Muscle layer of duodenum (tissue), 2 donors: Measurements from ENCODE around the gene THBS4.

Experiments
- H3K27ac ChIP-seq: one replicate; pipeline ENCODE4 v1.7.0; 2013; ENCODE audit warnings: mild to moderate bottlenecking, low read length
- H3K27me3 ChIP-seq: one replicate; pipeline ENCODE4 v1.7.0; 2013; ENCODE audit warnings: low read depth, mild to moderate bottlenecking, control low read depth, low read length
- H3K36me3 ChIP-seq, 2 donors: one replicate each; pipeline ENCODE4 v1.7.0; 2013; ENCODE audit warnings: low read length in 2 of 2, control low read depth in 1 of 2, mild to moderate bottlenecking in 1 of 2; ENCODE audit not compliant: insufficient read depth in 2 of 2, control insufficient read depth in 1 of 2
- H3K4me1 ChIP-seq, 2 donors: one replicate each; pipeline ENCODE4 v1.7.0; 2013; ENCODE audit warnings: low read length in 2 of 2, mild to moderate bottlenecking in 2 of 2, control low read depth in 1 of 2, moderate library complexity in 1 of 2; ENCODE audit not compliant: insufficient read depth in 2 of 2, control insufficient read depth in 1 of 2
- H3K4me3 ChIP-seq, 2 donors: one replicate each; pipeline ENCODE4 v1.7.0; 2013; ENCODE audit warnings: low read length in 2 of 2, low read depth in 1 of 2, mild to moderate bottlenecking in 1 of 2
- H3K9me3 ChIP-seq, 2 donors: one replicate each; pipeline ENCODE4 v1.7.0; 2013; ENCODE audit warnings: low read length in 2 of 2, control low read depth in 1 of 2, mild to moderate bottlenecking in 1 of 2; ENCODE audit not compliant: control insufficient read depth in 1 of 2
- donor health status: healthy.

THBS4 gene

GRCh38 chr5:80068246-80068636 lies 33.1 kb downstream of the THBS4 start:
- no peaks in the 10 kb centered on the region for H3K4me1 ChIP-seq
- H3K4me3 ChIP-seq, result no peak overlapping the region
- no peaks in the 10 kb centered on the region for H3K27me3 ChIP-seq
- H3K27ac ChIP-seq, result no peak overlapping the region
- H3K9me3 ChIP-seq, result no peaks in the 10 kb centered on the region
- H3K36me3 ChIP-seq, result no peaks in the 10 kb centered on the region

GRCh38 chr5:80068775-80069174 lies 33.6 kb downstream of the THBS4 start:
- H3K27me3 ChIP-seq, result no peaks in the 10 kb centered on the region
- no peaks in the 10 kb centered on the region for H3K9me3 ChIP-seq
- no peaks in the 10 kb centered on the region for H3K4me1 ChIP-seq
- no peak overlapping the region for H3K4me3 ChIP-seq
- H3K36me3 ChIP-seq, result no peaks in the 10 kb centered on the region
- no peak overlapping the region for H3K27ac ChIP-seq

DNA sequence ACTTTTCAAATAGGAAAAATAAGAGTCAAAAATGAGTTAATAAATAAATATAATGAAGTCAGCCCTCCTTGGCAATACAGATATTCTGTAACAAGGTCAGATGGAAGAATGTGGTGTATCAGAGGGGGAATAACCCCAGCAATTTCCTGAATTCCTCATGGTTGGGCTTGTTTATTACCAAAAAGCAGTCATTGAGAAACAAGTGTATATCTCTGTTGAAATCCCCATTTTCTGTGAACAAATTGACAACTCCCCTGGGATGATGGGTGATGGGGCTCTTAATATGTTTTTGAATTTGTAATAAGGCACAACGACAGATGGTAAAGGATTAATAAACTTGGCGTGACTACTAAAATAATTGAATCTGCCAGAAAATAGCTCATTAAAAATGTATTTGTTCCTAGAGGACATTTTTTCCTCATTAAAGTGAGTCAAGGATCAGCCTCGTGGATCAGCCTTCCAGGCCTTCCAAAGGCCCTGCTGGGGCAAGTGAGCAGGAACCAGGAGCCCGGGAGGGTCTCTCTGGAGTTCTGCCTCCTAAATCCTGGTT lies 34.2 kb downstream of the THBS4 start:
- Histone ChIP-seq H3K4me3 (no peak overlapping the region), H3K36me3 (no peaks in the 10 kb centered on the region), H3K9me3 (no peaks in the 10 kb centered on the region), H3K4me1 (no peaks in the 10 kb centered on the region), H3K27me3 (no peaks in the 10 kb centered on the region), H3K27ac (no peak overlapping the region)

GRCh38 chr5:80069918-80070318 lies 34.8 kb downstream of the THBS4 start:
- Histone ChIP-seq H3K27me3 (no peaks in the 10 kb centered on the region), H3K4me1 (no peaks in the 10 kb centered on the region), H3K36me3 (no peaks in the 10 kb centered on the region), H3K4me3 (no peak overlapping the region), H3K9me3 (no peaks in the 10 kb centered on the region), H3K27ac (no peak overlapping the region)

DNA sequence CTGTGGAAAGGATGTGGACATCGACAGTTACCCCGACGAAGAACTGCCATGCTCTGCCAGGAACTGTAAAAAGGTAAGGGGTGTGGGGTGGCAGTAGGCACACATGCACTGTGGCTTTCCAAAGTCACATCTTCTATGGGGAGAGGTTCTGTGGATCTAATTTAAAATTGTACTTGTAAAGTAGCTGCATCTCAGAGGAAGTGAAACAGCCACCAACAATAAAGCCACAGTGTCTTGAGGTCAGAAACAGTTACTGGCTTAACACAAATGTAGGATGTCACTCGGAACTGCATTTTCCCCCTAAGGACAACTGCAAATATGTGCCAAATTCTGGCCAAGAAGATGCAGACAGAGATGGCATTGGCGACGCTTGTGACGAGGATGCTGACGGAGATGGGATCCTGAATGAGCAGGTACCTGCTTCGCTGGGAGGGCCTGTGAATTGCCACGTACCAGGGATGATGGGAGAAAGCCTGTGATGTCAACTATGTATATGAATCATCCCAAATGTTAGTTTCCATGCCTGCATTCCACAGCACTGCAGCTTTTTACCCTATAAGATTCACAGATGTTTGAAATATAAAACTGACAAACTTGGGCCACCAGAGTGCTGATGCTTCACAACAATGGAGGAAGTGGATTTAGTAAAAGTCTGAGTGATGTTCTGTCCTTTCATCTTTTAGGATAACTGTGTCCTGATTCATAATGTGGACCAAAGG lies 35.3 kb downstream of the THBS4 start:
- H3K27me3 ChIP-seq, result no peaks in the 10 kb centered on the region
- no peak overlapping the region for H3K4me3 ChIP-seq
- no peaks in the 10 kb centered on the region for H3K4me1 ChIP-seq
- H3K27ac ChIP-seq, result no peak overlapping the region
- H3K9me3 ChIP-seq, result no peaks in the 10 kb centered on the region
- H3K36me3 ChIP-seq, result no peaks in the 10 kb centered on the region

- Histone ChIP-seq H3K27ac (no peak overlapping the region), H3K9me3 (no peaks in the 10 kb centered on the region), H3K4me1 (no peaks in the 10 kb centered on the region)
These were observed 36.4 kb downstream of the THBS4 start for GRCh38 chr5:80071510-80072021.

DNA sequence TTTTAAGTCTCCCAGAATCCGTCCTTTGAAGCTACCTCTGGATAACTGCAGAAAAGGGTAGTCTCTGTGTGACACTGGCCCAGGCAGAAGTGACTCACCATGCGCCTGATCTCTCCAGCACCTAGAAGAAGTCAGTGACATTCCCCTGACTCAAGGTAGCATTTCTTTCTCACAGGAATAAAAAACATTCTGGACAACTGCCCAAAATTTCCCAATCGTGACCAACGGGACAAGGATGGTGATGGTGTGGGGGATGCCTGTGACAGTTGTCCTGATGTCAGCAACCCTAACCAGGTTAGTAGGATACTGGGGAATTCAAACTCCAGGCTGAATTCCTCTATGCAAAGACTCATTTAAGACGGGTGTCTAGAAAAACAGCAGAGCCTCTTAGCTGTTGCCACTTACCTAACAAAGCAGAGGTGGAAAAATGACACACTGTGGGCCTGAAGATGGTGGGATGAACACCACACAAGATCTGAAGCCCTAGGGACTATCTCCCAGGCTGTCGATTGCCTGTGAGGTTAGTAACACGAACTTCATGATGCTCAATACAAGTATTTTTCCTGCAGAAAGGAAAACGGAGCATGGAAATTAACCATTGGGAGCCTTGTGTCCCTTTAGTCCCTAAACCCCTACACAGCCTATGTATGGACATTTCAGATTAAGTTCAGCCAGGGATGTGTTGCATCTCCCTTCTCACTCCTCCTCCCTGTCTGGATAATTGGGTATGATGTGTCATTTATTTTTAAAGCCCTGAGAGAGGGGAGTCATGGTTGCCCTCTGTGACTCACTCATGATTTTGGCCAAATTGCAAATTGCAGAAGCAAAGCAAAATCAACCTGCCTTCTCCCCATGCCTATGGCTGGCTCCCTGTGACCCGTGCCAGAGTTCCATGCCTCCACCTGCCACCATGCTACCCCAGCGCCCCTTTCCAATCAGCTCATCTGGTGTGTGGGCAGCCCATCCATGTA lies 37.2 kb downstream of the THBS4 start:
- Histone ChIP-seq H3K4me3 (no peak overlapping the region), H3K36me3 (no peaks in the 10 kb centered on the region), H3K27me3 (no peaks in the 10 kb centered on the region), H3K27ac (no peak overlapping the region), H3K4me1 (no peaks in the 10 kb centered on the region), H3K9me3 (no peaks in the 10 kb centered on the region)

More at GRCh38 chr5:80071510-80072021, 36.4 kb downstream of the THBS4 start:
- no peak overlapping the region for H3K4me3 ChIP-seq
- no peaks in the 10 kb centered on the region for H3K36me3 ChIP-seq
- H3K27me3 ChIP-seq, result no peaks in the 10 kb centered on the region

- Histone ChIP-seq H3K4me1 (no peaks in the 10 kb centered on the region), H3K9me3 (no peaks in the 10 kb centered on the region), H3K36me3 (no peaks in the 10 kb centered on the region), H3K4me3 (no peak overlapping the region), H3K27ac (no peak overlapping the region), H3K27me3 (no peaks in the 10 kb centered on the region)
These were observed 41.2 kb downstream of the THBS4 start for GRCh38 chr5:80076131-80077050.

DNA sequence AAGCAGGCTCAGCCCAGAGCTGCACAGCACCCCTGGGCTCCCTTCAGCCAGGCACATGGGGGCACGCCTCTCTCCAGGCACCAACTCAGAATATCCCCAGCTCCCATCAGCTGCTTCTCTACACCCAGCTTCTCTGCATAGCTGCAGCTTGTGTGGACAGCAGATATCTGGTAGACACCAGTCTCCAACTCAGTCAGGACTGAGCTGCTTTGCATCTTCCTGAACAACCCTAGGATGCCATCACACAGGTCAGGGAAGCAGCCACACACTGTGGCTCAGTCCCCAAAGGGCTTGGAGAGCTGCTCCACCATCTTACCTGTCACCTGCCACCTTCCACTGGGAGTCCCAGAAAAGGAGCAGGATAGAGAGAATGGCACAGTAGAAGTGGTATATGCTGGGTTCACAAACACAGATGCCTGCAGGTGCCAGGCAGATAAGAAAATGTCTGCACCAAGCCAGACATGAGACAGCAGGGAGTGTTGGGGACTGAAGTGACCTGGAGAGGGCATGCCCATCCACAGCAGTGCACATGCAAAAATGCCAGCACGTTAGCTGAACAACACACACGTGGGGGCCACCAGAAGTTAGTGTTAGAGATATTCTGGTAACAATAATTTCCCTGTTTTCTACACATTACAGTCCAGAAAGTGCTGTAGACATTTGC lies 42.0 kb downstream of the THBS4 start:
- no peak overlapping the region for H3K27ac ChIP-seq
- no peaks in the 10 kb centered on the region for H3K9me3 ChIP-seq
- peaks cover 0 to 1% of the 10 kb centered on the region in 2 donors for H3K4me1 ChIP-seq
- no peaks in the 10 kb centered on the region for H3K27me3 ChIP-seq
- H3K4me3 ChIP-seq, result no peak overlapping the region
- H3K36me3 ChIP-seq, result no peaks in the 10 kb centered on the region

DNA sequence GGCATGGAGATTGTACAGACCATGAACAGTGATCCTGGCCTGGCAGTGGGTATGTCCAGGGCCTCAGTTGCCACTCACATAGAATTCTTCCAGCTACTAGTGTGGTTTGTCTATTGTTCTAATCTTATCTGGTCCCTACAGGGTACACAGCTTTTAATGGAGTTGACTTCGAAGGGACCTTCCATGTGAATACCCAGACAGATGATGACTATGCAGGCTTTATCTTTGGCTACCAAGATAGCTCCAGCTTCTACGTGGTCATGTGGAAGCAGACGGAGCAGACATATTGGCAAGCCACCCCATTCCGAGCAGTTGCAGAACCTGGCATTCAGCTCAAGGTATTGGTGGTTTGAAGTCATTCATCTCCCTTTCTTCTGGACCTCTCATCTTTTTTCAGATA lies 43.8 kb downstream of the THBS4 start:
- Histone ChIP-seq H3K4me3 (no peak overlapping the region), H3K9me3 (no peaks in the 10 kb centered on the region), H3K27me3 (no peaks in the 10 kb centered on the region), H3K36me3 (no peaks in the 10 kb centered on the region), H3K27ac (no peak overlapping the region), H3K4me1 (peaks cover 0 to 7% of the 10 kb centered on the region in 2 donors)
